Liver (tissue), 9 donors: ENCODE measurements around the gene PCBP2. TPM values are rescaled to one million over a fixed set of nuclear protein-coding genes. Genes with fewer than 3 reads are reported as not detected.

ENCODE experiments used
- DNase-seq: peaks from one replicate; pipeline ENCODE4 v3.0.0-alpha.2; 2017; ENCODE audit warnings: low spot score
- H3K27ac ChIP-seq, 2 donors: one replicate each; pipeline ENCODE4 v1.7.0; 2013; ENCODE audit warnings: inconsistent platforms in 2 of 2, low read length in 2 of 2, control low read depth in 1 of 2, low read depth in 1 of 2, mild to moderate bottlenecking in 1 of 2
- H3K27me3 ChIP-seq, 4 donors: one replicate each; pipeline versions ENCODE4 v1.6.1 to v1.7.0; 2013; ENCODE audit warnings: low read length in 3 of 4, inconsistent platforms in 1 of 4, mild to moderate bottlenecking in 1 of 4, moderate library complexity in 1 of 4; ENCODE audit not compliant: control insufficient read depth in 4 of 4, insufficient read depth in 4 of 4
- H3K36me3 ChIP-seq, 4 donors: one replicate each; pipeline versions ENCODE4 v1.6.1 to v1.7.0; 2013; ENCODE audit warnings: low read length in 3 of 4, mild to moderate bottlenecking in 3 of 4, low read depth in 1 of 4, moderate library complexity in 1 of 4; ENCODE audit not compliant: control insufficient read depth in 4 of 4, insufficient read depth in 3 of 4
- H3K4me1 ChIP-seq, 4 donors: one replicate each; pipeline versions ENCODE4 v1.6.1 to v1.7.0; 2013; ENCODE audit warnings: low read length in 3 of 4, mild to moderate bottlenecking in 3 of 4, moderate library complexity in 1 of 4; ENCODE audit not compliant: control insufficient read depth in 4 of 4, insufficient read depth in 4 of 4
- H3K4me3 ChIP-seq, 3 donors: one replicate each; pipeline versions ENCODE4 v1.6.1 to v1.7.0; 2013; ENCODE audit warnings: low read length in 3 of 3, control low read depth in 1 of 3, low read depth in 1 of 3, mild to moderate bottlenecking in 1 of 3
- H3K9ac ChIP-seq, 2 donors: one replicate each; pipeline ENCODE4 v1.7.0; 2013; ENCODE audit warnings: low read length in 2 of 2, mild to moderate bottlenecking in 2 of 2, moderate library complexity in 2 of 2, control low read depth in 1 of 2, low read depth in 1 of 2
- H3K9me3 ChIP-seq, 4 donors: one replicate each; pipeline versions ENCODE4 v1.6.1 to v1.7.0; 2013; ENCODE audit warnings: low read length in 3 of 4; ENCODE audit not compliant: control insufficient read depth in 4 of 4
- ATF3 ChIP-seq: IDR thresholded peaks from 2 replicates; pipeline ENCODE4 v1.6.1; 2016; ENCODE audit warnings: antibody characterized with exemption
- CTCF ChIP-seq: fragments of 150-350 bp; IDR thresholded peaks from 2 replicates; pipeline ENCODE4 v1.5.1; 2017; ENCODE audit warnings: improper control_type of control experiment, low read depth, low read length; ENCODE audit not compliant: missing input control
- EGR1 ChIP-seq, 2 donors: IDR thresholded peaks; 2 replicates each; pipeline ENCODE4 v1.6.1; 2016 to 2018; ENCODE audit warnings: antibody characterized with exemption in 2 of 2, low read depth in 2 of 2
- FOXA1 ChIP-seq: IDR thresholded peaks from 2 replicates; pipeline ENCODE4 v1.6.1; 2016; ENCODE audit warnings: antibody characterized with exemption
- FOXA2 ChIP-seq: IDR thresholded peaks from 2 replicates; pipeline ENCODE4 v1.6.1; 2016; ENCODE audit warnings: antibody characterized with exemption
- GABPA ChIP-seq, 2 donors: IDR thresholded peaks in 1 of 2; conservative IDR thresholded peaks in 1 of 2; 2 replicates each; pipeline ENCODE4 v1.6.1; 2016; ENCODE audit warnings: antibody characterized with exemption in 2 of 2, mild to moderate bottlenecking in 1 of 2, moderate library complexity in 1 of 2
- HNF4A ChIP-seq, 2 donors: conservative IDR thresholded peaks; 2 replicates each; pipeline ENCODE4 v1.6.1; 2016; ENCODE audit warnings: antibody characterized with exemption in 2 of 2, mild to moderate bottlenecking in 2 of 2
- HNF4G ChIP-seq: IDR thresholded peaks from 2 replicates; pipeline ENCODE4 v1.6.1; 2016; ENCODE audit warnings: antibody characterized with exemption
- JUND ChIP-seq, 2 donors: IDR thresholded peaks; 2 replicates each; pipeline ENCODE4 v1.6.1; 2016; ENCODE audit warnings: antibody characterized with exemption in 2 of 2
- MAX ChIP-seq: IDR thresholded peaks from 2 replicates; pipeline ENCODE4 v1.6.1; 2016; ENCODE audit warnings: antibody characterized with exemption
- NR2F2 ChIP-seq: IDR thresholded peaks from 2 replicates; pipeline ENCODE4 v1.6.1; 2016; ENCODE audit warnings: antibody characterized with exemption
- RAD21 ChIP-seq, 2 donors: IDR thresholded peaks; 2 replicates each; pipeline ENCODE4 v1.6.1; 2016; ENCODE audit warnings: antibody characterized with exemption in 2 of 2, mild to moderate bottlenecking in 2 of 2
- REST ChIP-seq: IDR thresholded peaks from 2 replicates; pipeline ENCODE4 v1.6.1; 2016; ENCODE audit warnings: antibody characterized with exemption, mild to moderate bottlenecking
- RXRA ChIP-seq, 2 donors: IDR thresholded peaks; 2 replicates each; pipeline ENCODE4 v1.6.1; 2017 to 2018; ENCODE audit warnings: antibody characterized with exemption in 2 of 2, mild to moderate bottlenecking in 1 of 2
- SP1 ChIP-seq: IDR thresholded peaks from 2 replicates; pipeline ENCODE4 v1.6.1; 2018; ENCODE audit warnings: antibody characterized with exemption, mild to moderate bottlenecking
- TAF1 ChIP-seq: conservative IDR thresholded peaks from 2 replicates; pipeline ENCODE4 v1.6.1; 2016; ENCODE audit warnings: antibody characterized with exemption, mild to moderate bottlenecking
- ZBTB33 ChIP-seq: IDR thresholded peaks from 2 replicates; pipeline ENCODE4 v1.6.1; 2016; ENCODE audit warnings: antibody characterized with exemption
- WGBS: extraction: QIAGEN DNeasy Blood & Tissue Kit; methylation state at CpG from one replicate; pipeline ENCODE4 v1.1.7; 2013; 5-methylcytosine and 5-hydroxymethylcytosine counted together
- polyA plus RNA-seq, 2 donors: library from polyadenylated mRNA; stranded (reverse) in 1 of 2; unstranded in 1 of 2; fragments of 200-250 nt in 1 of 2; fragments of >200 nt in 1 of 2; fragmentation: Nextera tagmentation in 1 of 2; extraction: Ambion mirVana in 1 of 2; gene quantifications; one replicate each; pipeline versions ENCODE4 v1.2.1 to v1.2.3, GENCODE V29; 2013 to 2015
- total RNA-seq, 2 donors: library from RNA; depleted of rRNA; stranded (reverse); fragments of >200 nt; gene quantifications; one replicate each; pipeline ENCODE4 v1.2.3, GENCODE V29; 2014
- donor health status: healthy.
- donor health status: healthy.
- donor health status: healthy.
- donor health status: healthy.
- donor health status: healthy.

Gene PCBP2
- total and polyA plus RNA-seq, 4 donors: 130 to 377 (median 223) TPM

- TF ChIP-seq ATF3: no peak
- TF ChIP-seq GABPA (IDR thresholded peaks at IDR 0.05 in 1 of 2, conservative IDR thresholded peaks at IDR 0.05 in 1 of 2): no peak
- no peak for TF ChIP-seq HNF4G
These were observed 46.3 kb downstream of the PCBP2 start (continued) for GRCh38 chr12:53498235-53498630.

- Histone ChIP-seq H3K27me3 (no peaks in the 10 kb centered on the region), H3K9me3 (no peaks in the 10 kb centered on the region), H3K27ac (peak within 1 kb of the TSS; percentile 98 to 99), H3K36me3 (peaks cover 0 to 2% (median 0%) of the 10 kb centered on the region in 4 donors), H3K9ac (peak within 1 kb of the TSS; percentile 92 to 100), H3K4me3 (peak within 1 kb of the TSS; percentile 46 to 91 (median 80)), H3K4me1 (peaks cover 5 to 37% (median 21%) of the 10 kb centered on the region in 4 donors)
- WGBS: 3% methylated on average over 51 of the region's 51 CpGs
- peak; percentile 55 for DNase-seq
- TF ChIP-seq REST (no peak), NR2F2 (no peak), EGR1 (IDR thresholded peaks at IDR 0.05; ENCODE audit: low read depth in 2 of 2) (no peak), ATF3 (no peak), JUND (IDR thresholded peaks at IDR 0.05) (no peak), GABPA (IDR thresholded peaks at IDR 0.05 in 1 of 2, conservative IDR thresholded peaks at IDR 0.05 in 1 of 2) (no peak), FOXA2 (no peak), MAX (no peak), TAF1 (no peak), CTCF (no peak), FOXA1 (no peak), HNF4G (no peak), ZBTB33 (no peak), RXRA (IDR thresholded peaks at IDR 0.05) (no peak), RAD21 (IDR thresholded peaks at IDR 0.05) (no peak), HNF4A (conservative IDR thresholded peaks at IDR 0.05) (no peak), SP1 (no peak)
These were observed 47.6 kb downstream of the PCBP2 start, which contains the start of gene MAP3K12 for GRCh38 chr12:53499266-53500141. TSS of gene MAP3K12 (minus strand) at chr12:53499458. CDS start at chr12:53487391, 12,067 bp downstream.
